ENCODE measurements around the gene EME2.

The EME2 gene

DNA sequence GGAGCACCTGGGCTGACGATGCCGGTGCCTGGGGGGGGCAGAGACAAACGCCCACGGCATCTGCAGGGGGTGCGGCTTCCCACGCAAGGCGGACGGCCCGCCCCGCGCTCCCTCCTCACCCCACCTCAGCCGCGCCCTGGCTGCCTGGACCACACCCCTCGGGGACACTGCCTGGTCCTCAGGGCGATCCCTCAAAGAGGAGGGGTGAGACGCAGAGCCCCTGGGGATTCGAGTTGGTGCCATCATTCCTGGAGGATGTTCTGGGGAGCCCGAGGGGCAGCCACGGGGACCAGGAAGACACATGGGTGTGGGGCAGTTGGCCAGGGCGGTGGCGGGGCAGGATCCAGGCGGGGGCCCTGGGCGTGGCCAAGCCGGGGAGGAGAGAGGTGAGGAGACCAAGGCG is 17.0 kb downstream of the EME2 start:
- TF ChIP-seq, protein P1, sequence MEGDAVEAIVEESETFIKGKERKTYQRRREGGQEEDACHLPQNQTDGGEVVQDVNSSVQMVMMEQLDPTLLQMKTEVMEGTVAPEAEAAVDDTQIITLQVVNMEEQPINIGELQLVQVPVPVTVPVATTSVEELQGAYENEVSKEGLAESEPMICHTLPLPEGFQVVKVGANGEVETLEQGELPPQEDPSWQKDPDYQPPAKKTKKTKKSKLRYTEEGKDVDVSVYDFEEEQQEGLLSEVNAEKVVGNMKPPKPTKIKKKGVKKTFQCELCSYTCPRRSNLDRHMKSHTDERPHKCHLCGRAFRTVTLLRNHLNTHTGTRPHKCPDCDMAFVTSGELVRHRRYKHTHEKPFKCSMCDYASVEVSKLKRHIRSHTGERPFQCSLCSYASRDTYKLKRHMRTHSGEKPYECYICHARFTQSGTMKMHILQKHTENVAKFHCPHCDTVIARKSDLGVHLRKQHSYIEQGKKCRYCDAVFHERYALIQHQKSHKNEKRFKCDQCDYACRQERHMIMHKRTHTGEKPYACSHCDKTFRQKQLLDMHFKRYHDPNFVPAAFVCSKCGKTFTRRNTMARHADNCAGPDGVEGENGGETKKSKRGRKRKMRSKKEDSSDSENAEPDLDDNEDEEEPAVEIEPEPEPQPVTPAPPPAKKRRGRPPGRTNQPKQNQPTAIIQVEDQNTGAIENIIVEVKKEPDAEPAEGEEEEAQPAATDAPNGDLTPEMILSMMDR (IDR thresholded peaks at IDR 0.05) = no peak

DNA sequence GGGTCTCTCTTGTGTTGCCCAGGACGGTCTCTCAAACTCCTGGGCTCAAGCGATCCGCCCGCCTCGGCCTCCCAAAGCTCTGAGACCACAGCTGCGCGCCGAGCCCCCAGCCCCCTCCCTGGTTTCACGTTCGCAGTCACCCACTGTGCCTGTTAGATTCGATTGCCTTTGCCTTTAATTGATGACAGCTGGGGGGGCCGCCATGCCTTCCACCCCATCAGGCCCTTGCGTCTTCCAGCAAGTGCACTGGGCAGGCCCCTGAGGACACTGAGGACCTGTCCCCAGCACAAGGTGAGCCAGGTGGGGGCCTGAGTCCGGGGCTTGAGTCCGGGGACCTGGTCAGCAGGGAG is 17.6 kb downstream of the EME2 start:
- TF ChIP-seq, protein P1 (IDR thresholded peaks at IDR 0.05) = no peak

DNA sequence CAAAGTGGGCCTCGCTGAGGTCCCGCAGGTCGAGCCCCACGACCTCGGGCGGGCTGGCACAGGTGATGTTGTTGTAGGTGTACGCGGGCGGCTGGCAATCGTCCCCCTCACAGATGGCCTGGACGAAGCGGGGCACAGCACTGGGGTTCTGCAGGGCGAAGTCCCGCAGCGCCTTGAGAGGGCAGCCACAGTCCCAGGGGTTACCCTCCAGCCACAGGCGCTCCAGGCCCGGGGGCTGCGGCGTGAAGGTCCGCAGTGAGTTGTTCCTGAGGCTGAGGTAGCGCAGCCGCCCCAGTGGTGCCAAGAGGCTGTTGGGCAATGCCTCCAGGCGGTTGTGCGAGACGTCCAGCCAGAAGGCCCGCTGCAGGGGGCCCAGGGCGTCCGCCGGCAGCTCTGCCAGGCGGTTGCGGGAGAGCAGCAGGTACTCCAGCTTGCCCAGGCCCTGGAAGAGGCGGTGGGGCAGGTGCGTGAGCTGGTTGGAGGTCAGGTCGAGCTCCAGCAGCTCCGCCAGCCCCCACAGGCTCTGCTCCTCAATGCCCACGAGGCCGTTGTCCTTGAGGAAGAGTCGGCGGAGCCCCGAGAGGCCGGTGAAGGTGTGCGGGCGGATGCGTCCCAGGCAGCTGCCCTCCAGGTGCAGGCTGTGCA is 18.1 kb downstream of the EME2 start:
- TF ChIP-seq, protein P1 (IDR thresholded peaks at IDR 0.05) = no peak

DNA sequence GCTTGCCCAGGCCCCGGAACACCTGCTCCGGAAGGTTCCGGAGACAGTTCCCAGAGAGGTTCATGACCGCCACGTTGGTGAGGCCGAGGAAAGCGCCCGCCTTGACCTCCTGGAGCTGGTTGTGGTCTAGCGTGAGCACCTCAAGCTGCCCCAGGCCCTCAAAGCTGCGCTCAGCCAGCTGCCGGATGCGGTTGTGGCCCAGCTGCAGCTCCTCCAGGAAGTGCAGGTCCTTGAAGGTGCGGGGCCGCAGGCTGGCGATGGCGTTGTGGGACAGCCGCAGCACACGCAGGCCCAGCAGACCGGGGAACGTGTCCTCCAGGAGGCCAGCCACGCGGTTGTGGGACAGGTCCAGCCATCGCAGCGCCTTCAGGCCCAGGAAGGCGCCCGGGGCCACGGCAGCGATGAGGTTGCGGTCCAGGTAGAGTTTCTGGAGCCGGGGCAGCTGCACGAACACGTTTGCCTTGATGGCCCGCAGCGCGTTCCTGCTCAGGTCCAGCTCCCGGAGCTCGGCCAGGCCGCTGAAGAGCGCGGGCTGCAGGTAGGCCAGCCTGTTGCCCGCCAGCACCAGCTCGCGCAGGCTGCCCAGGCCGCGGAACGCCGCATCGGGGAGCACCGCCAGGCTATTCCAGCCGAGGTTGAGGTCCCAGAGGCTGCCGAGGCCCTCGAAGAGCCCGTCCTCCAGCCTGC is 18.8 kb downstream of the EME2 start:
- TF ChIP-seq, protein P1 (IDR thresholded peaks at IDR 0.05) = no peak

DNA sequence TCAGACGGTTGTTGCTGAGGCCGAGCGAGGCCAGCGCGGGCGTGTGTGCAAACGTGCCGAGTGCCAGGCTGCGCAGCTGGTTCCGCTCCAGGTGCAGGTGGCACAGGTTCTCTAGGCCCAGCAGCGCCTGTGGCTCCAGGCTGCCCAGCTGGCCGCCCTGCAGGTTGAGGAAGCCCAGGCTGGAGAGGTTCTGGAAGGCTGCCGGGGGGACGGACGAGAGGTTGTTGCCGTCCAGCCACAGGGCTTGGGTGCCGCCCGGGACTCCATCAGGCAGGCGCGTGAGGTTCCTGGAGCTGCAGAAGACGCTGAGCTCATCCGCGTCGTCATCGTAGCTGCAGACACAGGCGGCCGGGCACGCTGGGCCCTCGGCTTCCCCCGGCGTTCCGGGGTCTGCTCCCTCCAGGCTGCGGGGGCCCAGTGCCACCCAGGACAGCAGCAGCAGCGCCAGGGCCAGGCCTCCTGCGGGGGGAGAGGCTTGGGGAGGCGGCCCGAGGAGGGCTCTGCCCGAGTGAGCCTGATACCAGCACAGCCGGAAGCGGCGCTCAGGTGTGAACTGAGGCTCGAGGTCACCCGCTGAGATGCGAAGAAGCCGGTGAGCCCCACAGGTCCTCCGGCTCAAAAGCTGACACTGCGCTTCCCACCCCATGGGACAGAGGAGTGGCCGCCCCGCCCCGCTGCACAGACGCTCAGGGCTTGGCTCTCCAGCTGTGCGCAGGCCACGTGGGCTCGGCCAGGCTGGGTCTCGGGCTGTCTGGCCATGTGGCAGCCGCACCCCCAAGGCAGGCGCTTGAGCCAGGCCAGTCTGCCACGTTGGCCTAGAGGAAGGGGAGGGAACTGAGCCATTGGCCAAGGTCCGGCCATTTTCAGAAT is 19.6 kb downstream of the EME2 start:
- TF ChIP-seq, protein P1 (IDR thresholded peaks at IDR 0.05) = no peak

DNA sequence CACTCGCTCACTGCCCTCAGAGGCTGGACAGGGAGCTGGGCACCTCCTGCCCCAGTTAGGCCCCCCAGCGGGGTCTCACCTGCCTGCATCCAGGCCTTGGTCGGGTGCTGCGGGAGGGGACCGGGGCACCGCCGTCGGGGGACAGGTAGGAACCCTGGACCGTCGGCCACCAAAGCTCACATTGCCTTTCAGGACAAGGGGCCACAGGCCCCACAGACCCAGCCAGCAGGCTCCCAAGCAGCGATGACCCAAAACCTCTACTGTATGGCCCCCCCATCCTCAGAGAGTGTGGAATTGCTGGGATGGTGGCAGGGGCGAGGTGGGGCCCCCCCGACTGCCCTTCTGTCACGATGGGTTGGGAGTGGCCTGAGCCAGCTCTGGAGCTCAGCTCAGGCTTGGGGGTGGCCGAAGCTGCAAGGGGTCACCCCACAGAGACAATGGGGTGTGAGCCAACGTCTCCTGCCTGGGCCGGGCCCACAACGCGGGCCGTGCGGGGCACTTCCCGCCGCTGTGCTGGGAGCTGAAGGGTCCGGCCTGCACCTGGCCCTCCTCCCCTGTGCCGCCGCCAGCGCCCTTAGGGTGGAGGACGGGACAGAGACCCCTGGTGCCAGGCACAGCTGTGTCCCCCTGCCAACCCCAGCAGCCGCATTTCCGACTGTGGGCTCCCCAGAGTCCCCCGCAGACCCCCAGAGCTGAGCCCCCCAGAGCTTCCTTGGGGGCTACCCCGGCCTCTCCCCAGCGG is 20.4 kb downstream of the EME2 start:
- TF ChIP-seq, protein P1 (IDR thresholded peaks at IDR 0.05) = no peak

DNA sequence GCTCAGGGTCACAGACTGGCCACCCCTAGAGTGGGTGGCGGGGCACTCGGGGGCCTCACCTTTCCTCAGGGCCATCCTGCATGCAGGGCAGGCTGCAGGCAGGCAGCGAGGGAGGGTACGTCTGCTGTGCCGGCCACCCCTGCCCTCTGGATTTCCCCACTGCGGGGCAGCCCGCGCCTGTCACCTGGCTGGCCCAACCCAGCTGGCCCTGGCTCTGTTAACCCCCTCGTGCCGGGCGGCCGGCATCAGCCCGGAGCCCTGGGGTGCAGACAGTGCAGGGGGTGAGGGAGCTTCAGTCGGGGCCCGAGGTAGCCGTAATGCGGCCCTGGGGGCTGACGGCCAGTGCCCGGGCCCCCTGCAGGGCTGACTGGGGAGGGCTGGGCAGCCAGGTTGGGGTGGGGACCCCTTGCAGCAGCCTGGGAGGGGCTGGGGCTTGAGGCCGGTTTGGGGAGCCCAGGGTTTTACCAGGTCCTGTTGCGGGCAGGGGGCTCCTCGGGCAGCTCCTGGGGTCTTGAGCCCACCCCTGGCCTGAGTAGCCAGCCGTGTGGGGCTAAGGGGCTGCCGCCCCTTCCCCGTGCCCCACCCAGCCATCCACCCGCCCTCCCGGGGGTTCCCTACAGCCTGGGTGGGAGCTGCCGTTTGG is 21.1 kb downstream of the EME2 start, which contains the start of gene IGFALS:
IGFALS (minus strand) TSS at position 128 of the 643 bp plus-strand sequence; CDS start at position 75, 53 bp downstream.
- TF ChIP-seq, protein P1 (IDR thresholded peaks at IDR 0.05) = no peak

All from LNCAP (cell line).